OCI-LY7 (cell line): ENCODE results near the gene PFKFB2.

Experiments used
- EZH2phosphoT487 ChIP-seq: fragments of 200-600 bp; sonication (generic); IDR thresholded peaks from 2 replicates; pipeline ENCODE4 v1.6.1; 2018; ENCODE audit warnings: low read depth, borderline replicate concordance, mild to moderate bottlenecking, mixed run types, antibody characterized with exemption, low read length, moderate library complexity, mixed read lengths
- TF ChIP-seq, protein P1 (sequence below): fragments of 200-600 bp; sonication (generic); conservative IDR thresholded peaks from 2 replicates; pipeline ENCODE4 v1.5.1; 2014; ENCODE audit warnings: mild to moderate bottlenecking, antibody characterized with exemption, low read length, moderate library complexity, mixed read lengths

- TF ChIP-seq, protein P1, sequence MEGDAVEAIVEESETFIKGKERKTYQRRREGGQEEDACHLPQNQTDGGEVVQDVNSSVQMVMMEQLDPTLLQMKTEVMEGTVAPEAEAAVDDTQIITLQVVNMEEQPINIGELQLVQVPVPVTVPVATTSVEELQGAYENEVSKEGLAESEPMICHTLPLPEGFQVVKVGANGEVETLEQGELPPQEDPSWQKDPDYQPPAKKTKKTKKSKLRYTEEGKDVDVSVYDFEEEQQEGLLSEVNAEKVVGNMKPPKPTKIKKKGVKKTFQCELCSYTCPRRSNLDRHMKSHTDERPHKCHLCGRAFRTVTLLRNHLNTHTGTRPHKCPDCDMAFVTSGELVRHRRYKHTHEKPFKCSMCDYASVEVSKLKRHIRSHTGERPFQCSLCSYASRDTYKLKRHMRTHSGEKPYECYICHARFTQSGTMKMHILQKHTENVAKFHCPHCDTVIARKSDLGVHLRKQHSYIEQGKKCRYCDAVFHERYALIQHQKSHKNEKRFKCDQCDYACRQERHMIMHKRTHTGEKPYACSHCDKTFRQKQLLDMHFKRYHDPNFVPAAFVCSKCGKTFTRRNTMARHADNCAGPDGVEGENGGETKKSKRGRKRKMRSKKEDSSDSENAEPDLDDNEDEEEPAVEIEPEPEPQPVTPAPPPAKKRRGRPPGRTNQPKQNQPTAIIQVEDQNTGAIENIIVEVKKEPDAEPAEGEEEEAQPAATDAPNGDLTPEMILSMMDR, result no peak
- no peak for TF ChIP-seq EZH2phosphoT487
Observed at GRCh38 chr1:207069061-207069460, 16.0 kb downstream of the PFKFB2 start.
